ENCODE results near the gene CENPV.
"Not testable (repeated sequence)": the region's sequence is repeated elsewhere in the genome, so short reads cannot be mapped to it uniquely, and the experiment has no call there.

The CENPV gene

DNA sequence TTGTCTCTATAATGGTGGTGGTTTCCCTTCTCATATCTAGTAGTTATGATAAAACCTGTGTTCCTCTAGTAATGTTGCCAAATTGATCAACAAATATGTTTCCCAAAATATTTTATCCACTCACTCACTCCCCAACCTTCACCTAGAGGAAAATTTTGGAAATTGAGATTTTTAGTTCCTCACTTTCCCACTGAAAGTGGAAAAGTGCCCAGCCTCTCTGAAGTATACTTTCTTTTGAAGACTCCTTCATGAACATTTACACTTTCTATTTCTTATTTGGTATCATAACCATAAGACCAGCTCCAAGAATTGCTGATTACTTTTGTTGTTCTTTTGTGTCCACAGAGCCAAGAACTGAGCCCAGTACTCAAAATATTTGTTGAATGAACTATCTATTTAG, 5.1 kb upstream of the CENPV start:
- DNase-seq = no peak

- DNase-seq = no peak
Measured at GRCh38 chr17:16354585-16354984, 1.3 kb upstream of the CENPV start.

GRCh38 chr17:16352667-16353316, 477 bp downstream of the CENPV start:
- DNase-seq = no peak

- DNase-seq = no peak
Measured at GRCh38 chr17:16352303-16352666, 984 bp downstream of the CENPV start.

- DNase-seq = no peak
Measured at GRCh38 chr17:16351831-16352230, 1.4 kb downstream of the CENPV start.

DNA sequence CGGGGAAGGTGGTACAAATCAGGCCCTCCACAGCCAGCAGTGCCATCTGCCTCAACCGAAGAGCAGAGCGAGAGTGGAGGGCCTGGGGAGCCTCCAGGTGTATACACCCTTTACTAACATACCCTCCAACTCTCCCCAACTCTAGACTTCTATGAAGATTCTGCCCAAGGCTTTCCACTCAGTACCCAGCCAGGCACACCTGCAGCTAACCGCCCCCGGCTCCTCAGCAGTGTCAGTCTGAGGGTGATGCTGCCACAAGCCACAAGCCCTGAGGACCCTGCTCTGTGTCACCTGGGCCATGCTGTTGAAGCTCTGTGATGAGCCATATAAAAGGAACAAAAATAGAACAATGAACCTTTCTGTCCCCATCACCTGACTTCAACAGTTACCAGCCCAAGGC, 3.8 kb downstream of the CENPV start:
- no peak for DNase-seq

GRCh38 chr17:16348586-16348985, 4.7 kb downstream of the CENPV start:
- no peak for DNase-seq

DNA sequence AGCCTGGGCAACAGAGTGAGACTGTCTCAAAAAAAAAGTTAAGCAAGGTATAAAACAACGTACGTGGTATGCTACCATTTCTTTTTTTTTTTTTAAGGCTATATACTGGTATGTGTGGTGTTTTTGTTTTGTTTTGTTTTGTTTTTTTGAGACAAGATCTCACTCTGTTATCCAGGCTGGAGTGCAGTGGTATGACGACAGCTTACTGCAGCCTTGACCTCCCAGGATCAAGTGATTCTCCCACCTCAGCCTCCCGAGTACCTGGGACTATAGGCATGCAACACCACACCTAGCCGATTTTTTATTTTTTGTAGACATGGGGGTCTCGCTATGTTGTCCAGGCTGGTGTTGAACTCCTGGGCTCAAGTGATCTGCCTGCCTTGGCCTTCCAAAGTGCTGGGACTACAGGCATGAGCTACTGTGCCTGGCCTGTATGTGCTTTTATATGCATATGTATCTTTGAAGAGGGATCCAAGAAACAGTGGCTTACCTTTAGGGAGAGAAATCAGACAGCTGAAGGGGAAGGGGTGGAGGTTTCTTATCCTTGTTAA, 6.5 kb downstream of the CENPV start:
- no peak for DNase-seq

DNA sequence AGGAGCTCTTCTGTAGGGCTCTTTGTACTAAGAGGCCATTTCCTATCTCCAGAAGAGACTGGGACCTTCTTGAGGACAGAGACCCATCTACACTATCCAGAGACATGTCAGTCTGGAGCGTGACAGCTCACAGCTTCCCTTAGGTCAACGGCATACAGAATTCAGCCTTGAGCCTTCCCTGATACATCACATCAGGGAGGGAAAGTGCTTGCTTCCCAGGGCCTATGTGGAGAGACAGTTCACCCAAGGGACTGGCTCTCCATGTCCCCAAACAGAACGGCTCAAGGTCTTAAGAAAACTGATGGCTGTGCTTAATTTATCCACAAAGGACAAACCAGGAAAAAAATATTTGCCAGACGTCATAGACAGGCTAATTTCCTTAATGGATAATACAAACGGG, 7.7 kb downstream of the CENPV start:
- DNase-seq = no peak

GRCh38 chr17:16343569-16343968, 9.7 kb downstream of the CENPV start:
- no peak for DNase-seq

DNA sequence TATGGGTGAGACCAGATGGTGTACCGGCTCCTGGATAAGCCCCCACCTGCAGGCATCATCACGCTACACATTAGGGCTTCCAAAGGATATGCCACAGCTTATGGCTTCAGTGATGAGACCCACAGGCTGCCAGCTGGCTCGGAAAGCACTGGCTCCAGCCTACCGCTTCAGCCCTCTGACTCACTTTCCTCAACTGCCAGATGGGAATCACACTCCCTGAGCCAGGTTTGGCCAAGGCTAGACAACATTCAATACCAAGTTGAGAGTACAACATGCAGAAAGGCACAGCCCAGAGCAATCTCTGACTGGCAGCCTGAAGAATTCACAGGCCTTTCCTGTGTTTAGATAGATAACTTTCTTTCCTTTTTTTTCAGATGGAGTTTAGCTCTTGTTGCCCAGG, 10.3 kb downstream of the CENPV start:
- DNase-seq = no peak

DNA sequence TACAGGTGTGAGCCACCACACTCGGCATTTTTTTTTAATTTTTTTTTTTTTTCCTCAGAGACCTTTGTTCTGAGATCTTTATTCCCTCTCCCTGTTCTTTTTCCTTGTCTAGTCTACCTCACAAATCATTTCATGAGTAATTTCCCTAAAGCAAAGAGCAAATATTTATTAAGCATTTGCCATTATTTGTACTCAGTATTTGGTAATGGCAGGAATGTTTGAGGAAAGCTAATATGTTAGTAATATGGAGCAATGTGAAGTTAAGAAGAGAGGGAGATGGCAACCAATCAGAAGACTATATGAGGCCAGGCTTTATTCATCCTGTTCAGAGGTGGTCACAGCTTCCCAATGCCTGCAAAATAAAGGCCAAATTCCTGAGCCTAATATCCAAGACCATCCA, 13.3 kb downstream of the CENPV start:
- DNase-seq = no peak

DNA sequence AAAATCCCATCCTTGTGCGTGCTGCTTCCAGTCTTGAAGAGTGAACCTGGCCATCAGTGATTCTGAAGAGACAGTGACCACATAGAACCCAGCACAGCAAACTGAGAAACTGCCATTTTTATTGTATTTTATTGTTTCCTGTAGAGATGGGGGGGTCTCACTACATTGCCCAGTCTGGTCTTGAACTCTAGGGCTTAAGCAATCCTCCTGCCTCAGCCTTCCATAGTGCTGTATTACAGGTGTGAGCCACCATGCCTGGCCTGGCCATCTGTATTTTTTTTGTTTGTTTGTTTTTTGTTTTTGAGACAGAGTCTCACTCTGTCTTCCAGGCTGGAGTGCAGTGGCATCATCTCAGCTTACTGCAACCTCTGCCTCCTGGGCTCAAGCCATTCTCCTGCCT, 13.9 kb downstream of the CENPV start:
- DNase-seq = no peak

- no peak for DNase-seq
Measured at GRCh38 chr17:16338391-16338790, 14.9 kb downstream of the CENPV start.

DNA sequence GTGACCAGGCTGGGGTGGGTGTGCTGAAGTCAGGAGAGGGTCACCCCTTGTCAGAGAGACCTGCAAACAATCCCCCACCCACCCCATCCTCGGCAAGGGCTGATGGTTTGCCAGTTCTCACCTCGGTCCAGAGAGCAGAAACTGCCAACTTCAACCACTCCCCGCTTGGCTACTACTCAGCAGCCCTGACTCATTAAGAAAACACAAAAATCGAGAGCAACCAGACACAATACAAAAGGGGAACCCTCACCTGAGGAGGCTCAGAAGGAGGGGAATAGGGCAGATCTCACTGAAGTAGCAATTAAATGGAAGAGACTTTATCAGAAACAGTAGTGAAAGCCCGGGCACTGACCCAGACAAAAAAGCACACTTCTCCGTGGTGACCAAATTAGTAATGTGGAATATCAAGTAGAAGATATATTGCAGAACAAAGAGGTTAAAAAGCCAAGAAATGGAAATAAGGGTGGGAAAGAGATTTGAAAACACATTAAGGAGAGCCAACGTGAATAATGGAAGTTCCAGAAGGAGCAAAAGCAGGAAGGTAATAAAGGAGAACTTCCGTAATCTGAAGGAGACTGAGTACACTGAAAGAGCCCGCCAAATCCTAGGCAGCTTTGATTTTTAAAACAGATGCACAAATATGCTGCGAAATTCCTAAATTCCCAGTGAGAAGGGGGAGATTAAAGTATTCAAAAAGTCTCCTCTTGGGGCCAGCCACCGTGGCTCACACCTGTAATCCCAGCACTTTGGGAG, 23.6 kb downstream of the CENPV start:
- no peak for DNase-seq

DNA sequence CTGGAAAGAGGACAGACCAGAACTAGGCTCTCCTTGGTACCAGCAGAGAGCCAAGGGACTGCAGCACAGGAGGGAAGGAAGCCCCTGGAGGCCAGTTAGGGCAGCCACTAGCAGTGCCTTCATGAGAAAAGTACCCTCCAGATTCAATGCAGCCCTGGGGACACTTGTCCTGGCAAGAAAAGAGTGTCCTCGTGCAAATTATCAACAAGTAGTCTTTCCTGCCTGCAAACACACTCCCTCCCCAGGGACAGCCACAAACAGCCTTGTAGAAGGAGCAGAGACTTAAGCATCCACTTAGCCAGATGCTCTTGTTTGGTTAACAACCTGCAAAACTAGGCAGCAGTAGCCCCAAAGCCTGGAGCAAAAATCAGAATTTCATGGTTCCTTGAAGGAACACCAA, 24.3 kb downstream of the CENPV start:
- DNase-seq = no peak

DNA sequence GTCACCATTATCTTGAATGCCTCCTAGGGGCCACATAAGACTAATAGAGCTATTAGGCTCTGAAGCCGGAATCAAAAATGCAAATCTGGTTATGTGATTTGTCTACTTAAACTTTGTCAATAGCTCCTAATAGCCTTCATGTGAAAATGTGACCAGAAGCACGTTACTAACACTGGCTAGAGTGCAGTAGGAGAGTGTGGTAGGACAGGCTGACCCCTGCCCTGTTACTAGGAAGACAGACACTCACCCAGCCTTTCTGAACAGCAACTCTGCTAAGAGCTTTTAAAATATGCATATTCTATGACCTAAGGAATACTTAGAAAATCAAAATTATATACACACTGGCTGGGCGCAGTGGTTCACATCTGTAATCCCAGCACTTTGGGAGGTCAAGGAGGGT, 26.3 kb downstream of the CENPV start:
- no peak for DNase-seq

DNA sequence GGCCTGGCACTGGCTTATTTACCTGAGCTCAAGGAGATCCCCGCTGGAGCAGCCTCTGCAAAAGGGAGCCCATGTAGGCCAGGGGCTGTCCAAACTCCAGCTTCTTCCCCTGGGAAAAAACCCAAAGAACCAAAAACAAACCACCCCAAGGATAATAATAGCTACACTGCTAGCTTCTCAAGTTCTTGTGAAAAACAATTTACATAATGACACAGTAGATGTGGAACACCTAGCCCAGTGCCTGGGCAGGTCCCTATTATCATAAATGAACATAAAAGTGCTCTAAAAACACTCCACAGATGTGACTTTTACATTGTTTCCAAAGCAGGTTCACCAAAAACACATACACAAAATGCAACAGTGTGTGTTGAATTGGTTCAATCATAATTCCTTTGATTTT, 27.3 kb downstream of the CENPV start:
- DNase-seq = no peak

- DNase-seq = no peak
Measured at GRCh38 chr17:16322636-16323035, 30.6 kb downstream of the CENPV start.

- no peak for DNase-seq
Measured at GRCh38 chr17:16319969-16320368, 33.3 kb downstream of the CENPV start.

DNA sequence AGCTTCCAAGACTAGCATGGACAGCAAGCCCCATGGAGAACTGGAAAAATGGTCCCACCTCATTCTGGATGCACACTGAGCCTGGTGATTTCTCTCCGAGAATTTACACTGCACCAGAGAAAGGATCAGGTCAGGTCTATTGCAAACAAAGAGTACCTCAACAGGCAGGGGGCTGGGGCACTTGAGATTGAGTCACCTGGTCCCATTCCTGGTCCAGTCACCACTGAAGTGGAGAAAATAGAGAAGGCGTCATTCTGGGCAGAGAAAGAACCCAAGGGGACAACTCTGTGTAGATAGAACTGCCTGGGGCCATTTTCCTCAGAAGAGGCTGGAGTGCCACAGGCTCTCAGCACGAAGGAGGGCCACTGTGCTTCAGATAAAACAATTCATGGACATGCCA, 38.4 kb downstream of the CENPV start:
- no peak for DNase-seq

GRCh38 chr17:16314189-16314588, 39.1 kb downstream of the CENPV start:
- no peak for DNase-seq

GRCh38 chr17:16313139-16314090, 39.9 kb downstream of the CENPV start:
- DNase-seq = no peak

- not testable (repeated sequence) for DNase-seq
Measured at GRCh38 chr17:16312061-16312460, 41.2 kb downstream of the CENPV start.
